K562 (cell line): ENCODE measurements around the gene IRF2BP2. TPM values are rescaled to one million over a fixed set of nuclear protein-coding genes. Genes with fewer than 3 reads are reported as not detected.

Source experiments
- AFF4 ChIP-seq: sonication (generic); formaldehyde crosslinking; IDR thresholded peaks from 2 replicates; pipeline ENCODE4 v1.8.0; 2023; ENCODE audit warnings: mild to moderate bottlenecking, missing genetic modification reagents
- ATF7 ChIP-seq: fragments of 450-650 bp; IDR thresholded peaks from 2 replicates; pipeline ENCODE4 v1.7.1; 2014; ENCODE audit warnings: mild to moderate bottlenecking, moderate library complexity
- DEAF1 ChIP-seq: fragments of 450-650 bp; formaldehyde crosslinking; IDR thresholded peaks from 2 replicates; pipeline ENCODE4 v1.4.0; 2020; ENCODE audit warnings: mild to moderate bottlenecking, moderate library complexity
- GTF2A2 ChIP-seq: IDR thresholded peaks from 2 replicates; pipeline ENCODE4 v1.6.1; 2016; ENCODE audit warnings: mild to moderate bottlenecking, missing genetic modification characterization, missing compliant biosample characterization
- HMG20A ChIP-seq: fragments of 450-650 bp; formaldehyde crosslinking; conservative IDR thresholded peaks from 2 replicates; pipeline ENCODE4 v1.4.0; 2020; ENCODE audit warnings: mild to moderate bottlenecking, mixed read lengths
- IFI16 ChIP-seq: fragments of 250-450 bp; sonication (Bioruptor Pico); IDR thresholded peaks from 2 replicates; pipeline ENCODE4 v2.1.2; 2022; ENCODE audit warnings: mild to moderate bottlenecking, inconsistent platforms
- ILF3 ChIP-seq: fragments of 450-650 bp; IDR thresholded peaks from 2 replicates; pipeline ENCODE4 v1.6.1; 2018; ENCODE audit warnings: antibody characterized with exemption, mild to moderate bottlenecking, moderate library complexity, borderline replicate concordance
- MEF2A ChIP-seq: IDR thresholded peaks from 2 replicates; pipeline ENCODE4 v1.6.1; 2011; ENCODE audit warnings: low read depth, mild to moderate bottlenecking, low read length, moderate library complexity; ENCODE audit not compliant: control insufficient read depth
- SIX5 ChIP-seq, 2 experiments: IDR thresholded peaks; 2 replicates each; pipeline ENCODE4 v1.6.1; 2011; ENCODE audit warnings: low read length in 2 of 2, borderline replicate concordance in 1 of 2, low read depth in 1 of 2, mild to moderate bottlenecking in 1 of 2, moderate library complexity in 1 of 2; ENCODE audit not compliant: insufficient read depth in 1 of 2
- TCFL5 ChIP-seq: fragments of 250-450 bp; sonication (Bioruptor Pico); conservative IDR thresholded peaks from 2 replicates; pipeline ENCODE4 v1.6.1; 2021; ENCODE audit warnings: mild to moderate bottlenecking, moderate library complexity, matching md5 sums
- USF1 ChIP-seq: sonication (generic); formaldehyde crosslinking; IDR thresholded peaks from 2 replicates; pipeline ENCODE4 v1.9.0; 2022; ENCODE audit warnings: mild to moderate bottlenecking, missing genetic modification reagents
- ZNF239 ChIP-seq: fragments of 250-450 bp; sonication (Bioruptor Pico); IDR thresholded peaks from 2 replicates; pipeline ENCODE4 v1.4.0; 2020; ENCODE audit warnings: mild to moderate bottlenecking
- ZNF592 ChIP-seq: fragments of 450-650 bp; IDR thresholded peaks from 2 replicates; pipeline ENCODE4 v1.6.1; 2017; ENCODE audit warnings: antibody characterized with exemption, mild to moderate bottlenecking
- ZNF717 ChIP-seq: fragments of 250-450 bp; sonication (Bioruptor Pico); IDR thresholded peaks from 2 replicates; pipeline ENCODE4 v1.5.0; 2021
- polyA plus RNA-seq, 8 experiments: library from polyadenylated mRNA; depleted of rRNA in 4 of 8; stranded (reverse) in 5 of 8; unstranded in 3 of 8; fragments of >200 nt; fragmentation: Nextera tagmentation in 2 of 8; fragmentation: Illumina TruSeq in 1 of 8; extraction: Ambion mirVana in 2 of 8; extraction: Trizol in 1 of 8; gene quantifications; 2 replicates each; pipeline versions ENCODE4 v1.2.1 to v1.2.3, GENCODE V29; 2011 to 2014; ENCODE audit warnings: inconsistent platforms in 1 of 8, missing spikeins in 1 of 8
- total RNA-seq, 7 experiments: library from RNA; depleted of rRNA in 6 of 7; stranded (reverse); fragments of >200 nt in 6 of 7; fragmentation: Illumina TruSeq in 2 of 7; extraction: Trizol in 2 of 7; gene quantifications; 2 replicates each; pipeline versions ENCODE4 v1.2.1 to v1.2.3, GENCODE V29; 2011 to 2021; ENCODE audit warnings: low replicate concordance in 1 of 7
- TF ChIP-seq, protein P1 (sequence below): fragments of 250-450 bp; sonication (Bioruptor Pico); IDR thresholded peaks from 2 replicates; pipeline ENCODE4 v1.8.0; 2021; ENCODE audit warnings: borderline replicate concordance, mild to moderate bottlenecking, moderate library complexity; ENCODE audit not compliant: poor library complexity, severe bottlenecking

Gene IRF2BP2
- total and polyA plus RNA-seq, 9 of the 15 experiments (the other 6 are each of a cell fraction or from before 2014, with no cell fraction given), result 7.7 to 68.6 (median 22.1) TPM

GRCh38 chr1:234599617-234600417, 10.2 kb downstream of the IRF2BP2 start (continued):
- TF ChIP-seq USF1 (CRISPR knock-in tag), result peak; percentile 65
- peak; percentile 97 for TF ChIP-seq ZNF592
- TF ChIP-seq ZNF717 (CRISPR knock-in tag), result no peak
- TF ChIP-seq SIX5 (IDR thresholded peaks at IDR 0.05; ENCODE audit: borderline replicate concordance in 1 of 2, insufficient read depth in 1 of 2, low read depth in 1 of 2, low read length in 2 of 2), result no peak
- TF ChIP-seq MEF2A, result peak; percentile 53; the same call in 1 of the 2 replicates
- no peak for TF ChIP-seq TCFL5 (CRISPR knock-in tag)
- peak; percentile 86 for TF ChIP-seq AFF4 (CRISPR knock-in tag)
- TF ChIP-seq ZNF239 (CRISPR knock-in tag), result peak; percentile 65
- no peak for TF ChIP-seq HMG20A (CRISPR knock-in tag)
- no peak for TF ChIP-seq GTF2A2 (tag)
- no peak for TF ChIP-seq ILF3
- TF ChIP-seq DEAF1, result 0 out of 2 replicates have a peak, but pooled peaks have one; percentile 26
- TF ChIP-seq ATF7, result peak; percentile 68; the same call in 1 of the 2 replicates
- TF ChIP-seq, protein P1, sequence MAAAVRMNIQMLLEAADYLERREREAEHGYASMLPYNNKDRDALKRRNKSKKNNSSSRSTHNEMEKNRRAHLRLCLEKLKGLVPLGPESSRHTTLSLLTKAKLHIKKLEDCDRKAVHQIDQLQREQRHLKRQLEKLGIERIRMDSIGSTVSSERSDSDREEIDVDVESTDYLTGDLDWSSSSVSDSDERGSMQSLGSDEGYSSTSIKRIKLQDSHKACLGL, result peak; percentile 49
- no peak for TF ChIP-seq IFI16 (CRISPR knock-in tag)
